Nucleus accumbens (tissue), 56 donors: ENCODE measurements around the gene VPS16.

Experiments used
- DNase-seq, 56 donors: peaks; one replicate each; lab custom pipeline; 2025; lab: John Stamatoyannopoulos, UW

VPS16 gene

DNA sequence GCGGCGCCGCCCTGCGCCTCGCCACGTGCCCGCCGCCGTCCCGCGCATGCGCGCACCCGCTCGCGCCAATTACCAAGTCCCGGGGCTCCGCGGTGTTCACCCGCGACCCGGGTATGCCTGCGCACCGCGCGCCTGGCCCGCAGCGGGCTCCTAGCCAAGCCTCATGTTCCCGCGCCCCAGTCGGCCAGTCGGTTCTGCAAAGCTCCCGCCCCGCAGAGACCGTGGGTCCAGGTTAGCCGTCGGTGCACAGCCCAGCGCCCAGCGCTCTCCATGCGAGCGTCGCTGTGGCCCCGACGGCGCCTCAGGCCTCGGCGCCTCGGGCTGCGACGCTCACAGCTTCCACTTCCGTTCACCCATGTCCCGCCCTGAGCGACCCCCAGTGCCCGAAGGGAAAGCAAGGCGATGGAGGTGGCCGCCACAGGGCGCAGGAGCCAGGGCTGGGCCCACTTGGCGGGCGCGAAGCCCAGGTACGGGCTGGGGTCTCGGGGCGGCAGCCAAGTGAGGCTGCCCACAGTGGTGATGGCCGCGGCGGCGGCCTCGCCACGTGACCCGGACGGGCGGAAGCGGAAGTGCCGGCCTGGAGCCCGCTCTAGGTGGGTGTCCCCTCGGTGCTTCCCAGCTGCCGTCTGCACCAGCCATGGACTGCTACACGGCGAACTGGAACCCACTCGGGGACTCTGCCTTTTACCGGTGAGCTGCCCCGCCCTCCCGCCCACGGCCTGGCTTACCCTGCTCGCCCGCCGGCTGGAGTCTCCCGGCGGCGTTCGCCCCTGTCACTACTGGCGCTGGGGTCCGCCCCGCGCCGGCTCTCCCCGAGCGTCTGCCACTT, at the start of gene VPS16, which contains the start of gene PCED1A:
Gene VPS16 (plus strand): TSS at position 608 of the 829 bp plus-strand sequence. CDS start 30 bp downstream, at position 638.
Gene PCED1A (minus strand): TSS at position 518 of the 829 bp plus-strand sequence. CDS start 743 bp downstream, outside the sequence.
- DNase-seq, result peak in 55 of 56 donors; percentile 45 to 92 (median 82)

- DNase-seq, result no peak
Measured at GRCh38 chr20:2793471-2793870, 47.1 kb upstream of the VPS16 start.

GRCh38 chr20:2794202-2794748, 46.3 kb upstream of the VPS16 start:
- DNase-seq, result no peak

DNA sequence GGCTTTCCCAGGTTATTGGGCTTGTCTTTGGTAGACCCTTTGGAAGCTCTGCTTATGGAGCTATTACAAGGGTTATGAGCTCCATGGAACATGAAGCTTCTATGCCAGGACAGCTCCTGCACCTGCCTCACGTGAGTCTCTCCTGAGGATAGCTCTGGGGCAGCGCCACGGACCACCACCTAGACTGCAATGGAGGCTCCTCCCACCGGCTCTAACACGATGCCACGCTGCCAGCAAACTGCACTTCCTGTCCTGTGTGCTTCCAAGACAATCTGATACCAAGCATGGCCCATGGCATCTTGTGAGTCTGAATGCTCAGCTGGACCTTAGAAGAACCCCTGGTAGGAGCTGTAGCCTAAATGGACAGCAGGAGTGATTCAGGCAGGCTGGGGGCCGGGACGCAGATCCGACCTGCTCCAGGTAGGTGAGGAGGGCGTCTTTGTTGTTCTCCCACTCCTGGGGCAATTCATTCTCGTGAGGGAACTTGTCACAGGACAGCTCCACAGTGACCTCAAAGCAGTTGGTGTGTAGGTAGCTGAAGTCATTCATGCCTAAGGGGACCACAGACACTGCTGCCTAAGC, 45.6 kb upstream of the VPS16 start:
- no peak for DNase-seq

DNA sequence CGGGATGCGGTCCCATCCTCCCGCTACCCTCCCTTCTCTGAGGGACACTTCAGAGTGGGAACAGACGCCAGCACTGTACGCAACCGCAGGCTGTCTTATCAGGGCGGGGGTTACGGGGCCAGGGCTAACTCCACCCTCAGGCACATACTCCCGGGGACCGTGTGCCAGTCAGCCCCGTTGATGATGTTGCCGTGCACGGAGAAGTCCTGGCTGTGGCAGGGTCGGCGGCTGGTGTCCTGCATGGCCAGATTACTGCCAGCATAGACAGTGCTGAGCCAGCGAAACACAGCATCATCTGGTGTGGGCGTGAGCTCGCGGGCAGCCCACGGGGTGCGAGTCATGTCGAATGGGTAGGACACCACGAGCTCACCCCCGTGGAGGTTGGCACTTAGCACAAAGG, 45.1 kb upstream of the VPS16 start:
- no peak for DNase-seq

- no peak for DNase-seq
Measured at GRCh38 chr20:2796011-2796660, 44.4 kb upstream of the VPS16 start.

DNA sequence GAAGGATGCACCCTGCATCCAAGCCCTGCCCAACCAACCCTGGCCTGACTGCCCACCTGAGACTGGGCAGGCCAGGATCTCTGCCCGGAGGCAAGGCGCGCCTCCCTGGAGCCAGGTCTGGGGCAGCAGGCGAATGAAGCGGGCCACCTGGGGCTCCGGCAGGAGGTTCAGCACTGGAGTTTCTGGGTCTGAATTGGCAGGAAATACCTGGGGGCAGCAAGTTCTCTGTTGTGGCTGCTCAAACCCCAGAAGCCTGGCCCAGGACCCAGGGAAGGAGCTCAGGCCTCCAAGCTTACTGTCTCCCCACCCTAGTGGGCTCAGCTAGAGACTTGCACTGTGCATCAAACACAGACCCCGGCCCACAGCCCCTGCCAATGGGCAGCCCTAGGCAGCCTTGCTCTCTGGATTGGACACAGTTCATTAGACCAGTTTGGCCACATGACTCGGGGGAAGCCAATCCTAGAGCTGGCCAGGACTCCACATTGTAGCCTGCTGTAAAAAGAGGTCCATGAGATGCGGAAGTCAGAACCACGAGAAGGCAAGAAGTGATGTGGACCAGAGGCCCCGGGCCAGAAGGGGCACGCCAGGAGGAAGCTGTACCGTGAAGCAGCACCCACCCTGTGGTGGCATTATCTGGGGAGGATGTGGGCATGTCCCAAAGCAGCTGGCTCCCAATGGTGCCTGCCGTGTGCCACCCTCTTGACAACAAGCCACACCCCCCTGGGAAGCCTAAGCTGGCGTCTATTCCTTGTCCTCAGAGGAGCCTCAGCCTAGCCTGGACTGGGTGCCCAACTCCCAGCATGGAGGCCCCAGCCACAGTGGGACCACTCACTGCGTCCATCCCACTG, 43.2 kb upstream of the VPS16 start:
- no peak for DNase-seq

DNA sequence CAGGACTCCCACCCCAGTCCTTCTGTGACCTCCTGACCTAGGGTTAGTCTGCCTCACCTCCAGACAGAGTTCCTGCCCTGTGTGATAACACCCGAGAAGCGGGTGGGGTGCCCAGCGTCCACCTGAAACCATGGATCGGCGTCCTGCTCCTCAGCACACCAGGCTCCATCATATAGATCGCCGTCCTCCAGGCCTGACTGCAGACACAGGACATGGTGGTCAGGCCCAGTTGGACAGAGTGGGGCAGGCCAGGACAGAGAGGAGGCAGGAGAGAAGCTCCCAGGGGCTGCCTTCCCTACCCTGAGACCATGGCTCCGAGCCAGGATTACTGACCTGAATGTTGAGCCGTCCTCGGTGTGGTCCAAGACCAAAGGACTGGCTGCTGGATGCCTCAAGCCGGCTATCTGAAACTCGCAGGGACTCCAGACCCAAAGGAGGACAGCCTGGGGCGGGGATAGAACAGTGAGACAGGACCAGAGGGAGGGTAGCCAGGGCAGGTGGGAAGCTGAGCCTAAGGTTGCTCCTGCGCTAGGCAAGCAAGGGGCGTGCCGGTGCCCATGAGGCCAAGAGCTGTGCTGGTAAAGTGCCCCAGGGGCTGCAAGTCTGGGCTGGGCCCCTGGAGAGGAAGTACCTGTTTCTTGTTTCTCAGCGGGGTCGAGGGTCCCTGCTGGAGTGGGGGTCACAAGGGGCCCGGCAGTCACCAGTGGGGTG, 42.3 kb upstream of the VPS16 start:
- no peak for DNase-seq

GRCh38 chr20:2798814-2799213, 41.7 kb upstream of the VPS16 start:
- no peak for DNase-seq

DNA sequence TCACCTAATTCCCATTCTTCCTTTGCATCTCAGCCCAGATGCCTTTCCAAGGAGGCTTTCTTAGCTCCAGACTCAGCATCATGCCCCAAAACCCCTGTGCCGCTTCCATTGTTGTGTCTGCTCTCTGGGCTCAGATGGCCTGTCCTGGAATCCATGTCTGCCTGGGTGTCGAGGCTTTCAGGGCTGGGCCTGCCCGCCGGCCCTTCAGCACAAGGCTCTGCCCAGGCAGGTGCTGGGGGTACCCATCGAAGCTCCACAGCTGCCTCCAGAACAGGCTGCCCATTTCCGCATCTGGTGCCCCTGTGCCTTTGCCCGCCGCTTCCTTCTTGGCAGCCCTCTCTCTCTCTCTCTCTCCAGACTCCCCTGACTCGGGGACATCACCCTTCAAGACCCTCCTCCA, 41.3 kb upstream of the VPS16 start:
- DNase-seq, result no peak

DNA sequence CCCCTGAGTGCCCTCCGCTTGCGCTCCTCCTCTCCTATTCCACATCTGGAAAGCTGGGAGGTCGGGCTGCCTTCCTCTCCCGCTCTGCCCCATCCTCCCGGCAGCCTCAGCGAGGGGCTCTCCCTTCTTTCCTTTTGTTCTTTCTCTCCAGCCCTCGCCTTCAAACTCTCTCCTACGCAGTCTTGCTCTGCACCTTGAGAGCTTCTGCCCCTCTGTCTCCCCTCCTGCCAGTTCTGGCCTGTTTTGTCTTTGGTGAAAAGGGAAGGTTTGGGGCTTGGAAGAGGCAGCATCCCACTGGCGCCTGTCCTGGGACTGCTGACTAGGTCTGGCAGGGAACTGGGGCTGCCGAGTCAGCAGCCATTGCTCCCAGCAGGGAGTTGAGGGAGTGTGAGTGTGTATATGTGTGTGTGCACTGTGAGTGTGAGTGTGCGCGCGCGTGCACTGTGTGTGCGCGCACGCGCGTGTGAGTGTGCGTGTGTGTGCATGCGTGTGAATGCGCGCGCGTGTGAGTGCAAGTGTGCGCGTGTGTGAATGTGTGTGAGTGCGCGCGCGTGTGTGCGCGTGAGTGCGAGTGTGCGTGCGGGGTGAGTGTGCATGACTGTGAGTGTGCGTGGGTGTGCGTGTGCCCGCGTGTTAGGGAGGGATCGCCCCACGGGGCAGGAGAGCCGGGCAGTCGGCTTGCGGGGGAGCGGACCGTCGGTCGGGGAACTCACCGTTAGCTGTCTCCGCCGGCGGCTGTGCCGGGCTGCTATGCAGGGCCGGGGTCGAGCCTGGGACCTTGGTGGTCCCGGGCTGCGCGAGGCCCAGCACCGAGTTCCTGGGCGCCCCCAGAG, 40.6 kb upstream of the VPS16 start:
- DNase-seq, result peak in 1 of 56 donors; percentile 23

DNA sequence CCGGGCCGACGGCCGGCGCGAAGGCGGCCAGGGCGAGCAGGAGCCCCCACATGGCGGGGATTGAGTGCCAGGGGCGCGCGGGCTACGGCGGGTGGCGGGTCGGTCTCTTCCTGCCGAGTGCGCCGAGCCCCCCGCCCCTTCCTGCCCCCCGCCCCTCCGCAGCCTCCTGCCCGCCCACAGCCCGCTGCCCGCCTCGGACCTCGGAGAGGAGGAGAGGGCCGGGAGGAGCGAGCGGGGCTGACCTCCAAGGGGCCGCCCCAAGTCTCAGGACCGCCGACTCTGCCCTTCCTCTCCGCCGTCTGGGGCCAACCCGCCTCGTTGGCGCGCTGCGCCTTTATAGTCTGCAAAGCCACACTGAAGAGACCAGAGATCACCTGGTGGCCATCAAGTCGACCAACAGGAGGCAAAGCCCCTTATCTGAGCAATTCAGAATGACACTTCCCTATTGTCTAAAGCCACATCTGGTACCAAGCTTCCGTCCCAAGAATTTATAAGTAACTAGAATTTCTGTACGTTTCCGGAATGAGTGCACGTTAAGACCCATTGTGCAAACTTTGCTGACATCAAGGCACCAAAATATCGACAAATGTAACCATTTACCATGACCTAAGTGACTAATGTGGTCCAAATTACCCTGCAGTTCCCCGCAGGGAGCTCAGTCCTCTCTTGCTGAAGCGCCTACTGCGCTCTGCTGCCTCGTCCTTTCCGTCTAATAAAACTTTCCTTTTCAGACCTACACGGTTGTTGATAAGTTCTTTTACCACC, 39.8 kb upstream of the VPS16 start, which contains the start of gene CPXM1:
Gene CPXM1 (minus strand): TSS at position 107 of the 765 bp plus-strand sequence. CDS start 55 bp downstream, at position 52.
- DNase-seq, result no peak

GRCh38 chr20:2801286-2801728, 39.2 kb upstream of the VPS16 start:
- DNase-seq, result no peak

DNA sequence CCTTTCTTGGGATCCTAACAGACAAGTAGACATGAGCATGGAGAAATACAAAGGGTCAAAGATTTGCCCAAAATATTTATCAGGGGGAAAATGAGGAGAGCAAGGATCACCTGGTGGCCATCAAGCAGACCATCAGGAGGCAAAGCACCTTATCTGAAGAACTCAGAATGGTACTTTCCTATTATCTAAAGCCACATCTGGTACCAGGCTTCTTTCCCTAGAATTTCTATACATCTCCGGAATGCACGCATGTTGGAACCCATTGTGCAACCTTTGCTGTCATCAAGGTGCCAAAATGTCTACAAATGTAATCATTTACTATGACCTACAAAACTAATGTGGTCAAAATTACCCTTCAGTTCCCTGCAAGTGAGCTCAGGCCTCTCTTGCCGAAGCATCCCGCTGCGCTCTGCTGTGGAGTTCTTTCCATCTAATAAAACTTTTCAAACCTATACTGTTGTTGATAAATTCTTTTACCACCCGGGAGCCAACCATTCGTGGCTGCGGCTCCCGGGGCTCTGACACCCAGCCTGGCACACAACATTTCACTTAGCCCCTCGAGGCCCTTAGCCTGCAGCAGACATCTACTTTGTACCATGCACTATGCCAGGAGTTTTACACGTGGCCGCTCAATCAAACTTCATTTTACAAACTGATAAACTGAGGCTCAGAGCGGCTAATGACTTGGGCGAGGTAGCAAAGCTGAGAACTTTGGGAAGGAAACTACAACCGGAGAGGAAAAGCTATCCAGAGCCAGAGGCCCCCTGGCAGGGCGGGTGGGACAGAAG, 36.3 kb upstream of the VPS16 start:
- DNase-seq, result no peak

- no peak for DNase-seq
Measured at GRCh38 chr20:2804852-2805688, 35.5 kb upstream of the VPS16 start.
